SW480 (cell line): ENCODE measurements around the gene PSME4.
"Not testable (repeated sequence)": the region's sequence is repeated elsewhere in the genome, so short reads cannot be mapped to it uniquely, and the experiment has no call there.

Source experiments
- DNase-seq: peaks from one replicate; pipeline ENCODE4 v3.0.0-alpha.2; 2016; ENCODE audit warnings: low spot score

The PSME4 gene

DNA sequence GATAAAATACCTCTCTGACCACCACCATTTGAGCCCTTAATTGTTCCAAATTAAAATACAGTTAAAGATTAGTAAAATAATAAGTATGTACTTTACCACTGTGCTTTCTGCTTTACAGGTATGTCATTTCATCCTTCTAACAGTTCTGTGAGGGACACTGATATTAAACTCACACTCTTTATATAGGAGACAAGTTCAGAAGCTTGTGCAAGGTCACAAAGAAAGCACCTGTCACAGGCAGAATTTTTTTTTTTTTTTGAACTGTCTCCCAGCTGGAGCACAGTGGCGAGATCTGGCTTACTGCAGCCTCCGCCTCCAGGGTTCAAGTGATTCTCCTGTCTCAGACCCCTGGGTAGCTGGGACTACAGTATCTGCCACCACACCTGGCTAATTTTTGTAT lies 89.4 kb downstream of the PSME4 start:
- no peak for DNase-seq

DNA sequence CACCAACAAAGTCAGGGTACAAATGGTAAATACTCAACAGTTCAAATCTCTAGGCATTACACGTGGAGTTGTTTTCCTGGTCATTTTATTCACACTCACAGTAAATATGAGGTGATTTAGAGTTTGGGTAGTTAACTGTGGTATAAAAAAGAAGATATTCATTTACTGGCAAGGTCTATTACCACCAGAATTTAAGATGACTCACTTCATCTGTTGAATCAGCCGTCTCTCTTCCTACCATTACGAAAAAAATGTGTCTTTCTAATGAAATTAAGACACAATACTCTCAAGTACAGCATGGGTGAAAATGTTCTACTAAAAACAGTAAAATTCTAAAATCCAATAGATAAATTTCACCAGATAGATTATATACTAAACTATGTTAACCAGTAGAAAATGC lies 90.0 kb downstream of the PSME4 start:
- DNase-seq: no peak

DNA sequence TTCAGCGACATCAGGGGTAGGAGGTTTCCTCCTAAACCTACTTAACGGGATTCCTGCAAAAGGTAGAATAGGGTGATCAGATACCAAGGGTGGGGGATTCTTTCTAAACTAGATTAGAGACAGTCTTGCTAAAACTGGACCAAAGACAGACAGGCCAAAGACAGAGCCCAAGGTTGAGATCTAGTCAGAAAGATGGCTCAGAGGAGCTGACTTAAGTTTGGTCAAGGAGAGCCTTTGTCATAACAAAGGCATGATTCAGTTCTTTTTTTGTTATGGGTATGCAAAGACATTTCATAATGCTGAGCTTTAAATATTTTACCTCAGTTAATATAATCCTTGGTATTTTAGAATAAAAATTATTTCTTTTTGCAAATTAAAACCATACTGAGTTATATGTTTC lies 93.2 kb downstream of the PSME4 start:
- DNase-seq: no peak

DNA sequence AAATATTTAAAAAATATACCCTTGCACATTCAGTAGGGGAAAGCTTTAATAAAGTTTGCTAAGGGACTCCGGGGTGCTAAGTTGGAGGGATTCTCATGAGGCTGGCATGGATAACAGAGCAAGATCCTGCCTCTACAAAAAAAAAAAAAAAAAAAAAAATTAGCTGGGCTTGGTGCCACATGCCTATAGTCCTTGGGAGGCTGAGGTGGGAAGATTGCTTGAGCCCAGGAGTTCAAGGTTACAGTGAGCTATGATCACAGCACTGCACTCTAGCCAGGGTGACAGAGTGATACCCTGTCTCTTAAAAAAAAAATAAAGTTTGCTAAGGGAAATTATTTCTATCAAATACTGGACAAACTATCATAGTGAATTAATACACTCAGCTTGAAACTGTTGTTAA lies 93.7 kb downstream of the PSME4 start:
- no peak for DNase-seq

DNA sequence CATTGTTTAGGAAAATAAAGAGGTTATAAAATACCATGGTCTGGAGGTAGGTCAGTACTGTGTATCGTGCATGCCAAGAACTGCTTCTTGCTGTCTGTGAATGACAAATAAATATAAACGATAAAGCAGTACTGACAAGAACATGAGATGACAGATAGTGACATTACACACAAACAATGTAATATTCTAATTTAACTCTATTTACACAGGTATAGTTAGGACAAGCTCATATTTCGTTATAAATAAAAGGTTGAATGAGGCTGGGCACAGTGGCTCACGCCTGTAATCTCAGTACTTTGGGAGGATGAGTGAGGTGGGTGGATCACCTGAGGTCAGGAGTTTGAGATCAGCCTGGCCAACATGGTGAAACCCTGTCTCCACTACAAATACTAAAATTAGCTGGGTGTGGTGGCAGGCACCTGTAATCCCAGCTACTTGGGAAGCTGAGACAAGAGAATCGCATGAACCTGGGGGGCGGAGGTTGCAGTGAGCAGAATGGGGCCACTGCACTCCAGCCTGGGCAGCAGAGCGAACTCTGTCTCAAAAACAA lies 96.3 kb downstream of the PSME4 start:
- DNase-seq: no peak

DNA sequence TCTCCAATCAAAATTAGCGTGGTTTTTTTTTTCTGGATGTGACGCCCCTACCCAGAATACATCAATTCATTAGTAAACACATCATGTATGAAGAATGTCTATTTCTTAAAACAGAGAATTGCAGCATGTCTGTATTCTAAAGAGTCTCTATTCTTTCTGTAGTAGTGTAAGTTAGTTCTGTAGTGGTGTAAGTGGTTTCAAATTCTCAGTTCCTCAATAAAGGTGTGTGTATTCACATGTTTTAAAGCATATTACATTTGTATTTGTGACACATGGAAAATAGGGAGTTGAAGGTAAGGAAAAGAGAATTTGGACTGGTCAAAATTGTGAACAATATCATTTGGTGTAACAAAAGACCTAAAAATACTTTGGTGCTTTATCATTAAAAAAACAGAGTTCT lies 103.0 kb downstream of the PSME4 start:
- DNase-seq: no peak

DNA sequence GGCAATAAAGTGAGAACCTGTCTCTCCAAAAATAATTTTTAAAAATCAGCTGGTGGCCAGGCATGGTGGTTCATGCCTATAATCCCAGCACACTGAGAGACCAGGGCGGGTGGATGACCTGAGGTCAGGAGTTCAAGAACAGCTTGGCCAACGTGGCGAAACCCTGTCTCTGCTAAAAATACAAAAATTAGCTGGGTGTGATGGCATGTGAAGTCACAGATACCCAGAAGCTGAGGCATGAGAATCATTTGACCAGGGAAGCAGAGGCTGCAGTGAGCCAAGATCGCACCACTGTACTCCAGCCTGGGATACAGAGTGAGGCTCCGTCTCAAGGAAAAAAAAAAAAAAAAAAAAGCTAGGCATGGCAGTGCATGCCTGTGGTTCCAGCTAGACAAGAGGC lies 103.6 kb downstream of the PSME4 start:
- no peak for DNase-seq

DNA sequence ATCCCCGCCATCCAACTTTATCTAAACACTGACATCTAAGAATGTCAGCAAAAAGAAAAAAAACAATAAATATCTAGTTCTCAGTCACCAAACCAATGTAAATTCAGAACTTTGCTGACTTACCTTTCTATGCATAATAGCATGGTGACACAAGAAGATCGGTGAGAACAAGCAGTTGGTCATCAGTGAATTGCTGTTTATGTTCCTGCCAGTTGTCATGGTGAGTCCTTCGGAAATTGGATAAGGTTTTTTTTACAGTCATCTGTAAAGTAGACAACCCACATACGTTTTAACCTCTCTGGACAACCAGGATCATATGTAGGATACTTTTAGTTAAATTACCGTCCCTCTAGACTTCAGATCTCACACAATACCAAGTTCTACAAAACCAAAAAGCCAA lies 104.8 kb downstream of the PSME4 start:
- no peak for DNase-seq

DNA sequence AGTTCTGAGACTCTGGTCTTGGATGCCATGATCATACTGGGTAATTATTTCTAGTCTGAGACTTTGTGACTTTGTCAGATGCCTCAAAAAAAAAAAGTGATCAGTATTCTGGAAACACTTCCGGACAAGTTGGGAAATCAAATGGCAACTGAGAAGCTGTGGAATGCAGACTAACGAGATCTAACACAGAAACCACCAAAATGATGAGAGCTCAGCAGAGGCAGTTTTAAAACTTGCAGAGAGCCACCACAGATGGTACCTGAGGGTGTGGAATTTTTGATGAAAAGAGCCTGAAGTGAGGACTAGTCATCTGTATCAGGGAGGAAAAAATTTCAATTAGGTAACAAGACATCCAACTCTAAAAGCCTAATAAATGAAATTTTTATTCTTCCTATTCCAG lies 105.5 kb downstream of the PSME4 start:
- no peak for DNase-seq

DNA sequence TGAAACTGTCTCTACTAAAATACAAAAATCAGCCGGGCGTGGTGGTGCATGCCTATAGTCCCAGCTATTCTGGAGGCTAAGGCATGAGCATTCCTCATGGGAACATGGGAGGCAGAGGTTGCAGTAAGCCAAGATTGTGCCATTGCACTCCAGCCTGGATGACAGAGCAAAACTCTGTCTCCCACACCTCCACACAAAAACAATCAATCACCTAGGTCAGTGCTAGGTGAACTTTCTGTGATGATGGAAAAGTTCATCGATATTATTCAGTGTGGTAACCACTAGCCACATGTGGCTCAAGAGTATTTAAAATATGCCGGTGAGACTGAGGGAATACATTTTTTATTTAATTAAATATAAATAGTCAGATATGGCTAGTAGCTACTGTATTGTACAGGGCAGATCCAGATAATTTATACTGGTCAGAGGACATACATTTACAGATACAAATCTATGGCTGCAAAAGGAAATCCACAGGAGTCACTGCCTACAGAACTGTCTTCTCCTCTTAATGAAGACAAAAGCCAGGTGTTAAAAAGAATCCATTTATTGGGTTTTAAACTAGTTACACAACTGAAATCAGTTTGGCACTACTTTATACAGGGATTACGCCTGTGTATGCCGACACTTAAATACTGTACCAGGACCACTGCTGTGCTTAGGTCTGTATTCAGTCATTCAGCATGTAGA lies 107.1 kb downstream of the PSME4 start:
- DNase-seq: no peak

DNA sequence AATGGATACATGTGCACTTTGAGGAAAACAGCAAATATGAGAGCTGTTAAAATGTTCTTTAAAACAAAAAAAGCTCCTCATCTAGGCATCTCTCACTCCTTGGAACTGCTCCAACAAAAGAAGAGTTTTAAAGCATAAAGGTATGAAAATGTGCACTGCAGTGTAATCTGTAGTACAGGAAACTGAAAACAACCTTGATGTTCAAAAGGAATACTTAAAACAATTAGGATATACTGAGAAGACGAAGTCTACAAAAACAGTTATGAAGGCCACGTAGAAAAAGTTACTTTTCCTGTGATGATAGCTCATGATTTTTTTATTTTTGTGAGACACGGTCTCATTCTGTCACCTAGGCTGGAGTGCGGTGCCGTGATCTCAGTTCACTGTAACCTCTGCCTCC lies 109.0 kb downstream of the PSME4 start:
- DNase-seq: no peak

DNA sequence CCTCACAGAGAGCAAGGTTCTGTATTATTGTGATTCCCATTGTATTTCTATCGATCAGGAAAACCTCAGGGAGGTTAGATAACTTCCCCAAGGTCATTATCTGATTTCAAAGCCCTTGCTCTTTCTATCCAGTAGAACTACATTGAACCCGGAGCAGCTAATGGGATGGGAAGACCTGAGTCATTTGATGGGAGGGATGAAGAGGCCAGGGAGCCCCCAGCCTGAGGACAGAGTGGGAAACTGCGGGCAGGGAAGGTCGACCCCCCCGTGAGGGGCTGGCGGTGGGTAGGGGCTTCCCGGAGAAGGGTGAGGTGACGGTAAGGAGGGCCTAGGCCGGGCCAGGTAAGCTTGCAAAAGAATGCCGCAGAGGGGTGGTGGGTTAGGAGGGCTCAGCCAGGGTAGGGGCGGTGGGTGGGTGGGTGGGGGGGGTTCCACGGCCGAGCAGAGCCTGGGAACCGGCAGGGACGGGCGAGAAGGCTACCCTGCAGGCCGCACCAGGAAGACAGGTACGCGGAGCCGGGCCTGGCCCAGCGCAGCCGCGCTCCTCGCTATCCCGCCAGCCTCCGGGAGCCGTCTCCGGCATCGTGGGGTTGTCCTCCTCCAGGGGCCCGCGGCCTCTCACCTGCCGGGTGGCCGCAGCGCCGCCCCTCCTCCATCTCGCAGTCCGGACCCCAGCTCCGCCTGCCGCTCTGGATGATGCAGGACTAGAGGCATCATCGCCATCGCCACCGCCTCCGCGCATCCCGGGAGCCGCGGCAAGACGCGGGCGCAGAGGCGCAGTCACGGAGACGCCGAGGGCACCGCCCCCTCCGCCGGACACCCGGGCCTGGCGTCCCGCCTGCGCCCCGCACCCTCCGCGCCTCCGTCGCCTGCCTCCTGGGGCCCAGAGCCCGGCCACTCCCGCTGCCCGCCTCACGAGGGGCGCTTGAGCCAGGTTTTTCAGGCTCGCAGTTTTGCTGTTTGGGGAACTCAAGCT lies 111.3 kb downstream of the PSME4 start, which contains the start of gene GPR75:
Gene GPR75, minus strand, starts transcription at position 762 of the 976 bp plus-strand sequence. CDS start 5,211 bp downstream, outside the sequence.
- DNase-seq: no peak

DNA sequence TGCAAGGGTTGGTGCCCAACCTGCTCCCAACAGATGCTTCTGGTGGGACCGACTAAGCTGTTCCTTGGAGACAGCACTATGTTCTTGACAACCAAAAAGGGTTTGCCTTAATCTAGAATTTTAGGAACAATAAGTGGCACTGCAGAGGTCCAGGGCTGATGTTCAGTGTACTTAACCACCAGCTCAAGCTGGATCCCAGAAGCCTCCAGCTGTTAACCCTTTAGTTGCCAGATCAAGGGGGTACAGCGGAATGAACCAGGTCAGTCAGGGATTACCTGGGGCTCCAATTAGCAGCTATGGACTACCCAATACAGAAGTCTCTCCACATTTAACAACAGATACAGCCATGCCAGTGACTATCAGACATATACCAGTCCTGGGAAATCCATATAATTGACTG lies 114.5 kb downstream of the PSME4 start:
- no peak for DNase-seq

DNA sequence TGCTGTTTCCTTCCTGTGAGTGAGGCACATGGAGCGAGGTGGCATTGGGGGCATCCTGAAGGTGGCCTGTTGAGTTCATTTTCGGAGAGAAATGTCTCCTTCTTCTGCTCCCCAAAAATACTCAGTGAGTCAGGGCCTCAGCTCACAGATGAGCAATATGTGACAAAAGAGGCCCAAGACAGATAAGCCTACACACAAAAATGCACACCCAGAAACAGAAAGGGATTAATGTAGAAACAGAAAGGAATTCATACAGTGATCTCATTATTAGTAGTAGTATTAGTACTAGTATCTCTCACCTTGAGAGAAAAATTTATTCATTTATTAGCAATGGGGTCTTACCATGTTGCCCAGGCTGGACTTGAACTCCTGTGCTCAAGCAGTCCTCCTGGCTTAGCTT lies 116.1 kb downstream of the PSME4 start:
- no peak for DNase-seq

DNA sequence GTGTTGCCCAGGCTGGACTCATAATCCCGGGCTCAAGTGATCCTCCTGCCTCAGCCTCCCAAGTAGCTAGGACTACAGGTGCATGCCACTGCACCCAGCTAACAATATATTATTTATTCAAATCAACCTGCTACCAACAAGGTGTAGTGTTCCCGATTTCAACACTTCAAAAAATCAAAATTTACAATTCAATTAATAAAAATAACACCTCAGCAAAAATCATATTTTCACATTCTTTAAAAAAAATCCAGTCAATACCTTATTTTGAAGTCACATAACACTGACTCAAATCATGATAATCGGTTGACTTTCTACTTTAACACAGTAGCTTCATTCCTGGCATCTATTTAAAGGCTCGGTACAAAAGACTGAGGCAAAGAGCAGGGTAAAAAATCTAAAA lies 118.3 kb downstream of the PSME4 start:
- no peak for DNase-seq

DNA sequence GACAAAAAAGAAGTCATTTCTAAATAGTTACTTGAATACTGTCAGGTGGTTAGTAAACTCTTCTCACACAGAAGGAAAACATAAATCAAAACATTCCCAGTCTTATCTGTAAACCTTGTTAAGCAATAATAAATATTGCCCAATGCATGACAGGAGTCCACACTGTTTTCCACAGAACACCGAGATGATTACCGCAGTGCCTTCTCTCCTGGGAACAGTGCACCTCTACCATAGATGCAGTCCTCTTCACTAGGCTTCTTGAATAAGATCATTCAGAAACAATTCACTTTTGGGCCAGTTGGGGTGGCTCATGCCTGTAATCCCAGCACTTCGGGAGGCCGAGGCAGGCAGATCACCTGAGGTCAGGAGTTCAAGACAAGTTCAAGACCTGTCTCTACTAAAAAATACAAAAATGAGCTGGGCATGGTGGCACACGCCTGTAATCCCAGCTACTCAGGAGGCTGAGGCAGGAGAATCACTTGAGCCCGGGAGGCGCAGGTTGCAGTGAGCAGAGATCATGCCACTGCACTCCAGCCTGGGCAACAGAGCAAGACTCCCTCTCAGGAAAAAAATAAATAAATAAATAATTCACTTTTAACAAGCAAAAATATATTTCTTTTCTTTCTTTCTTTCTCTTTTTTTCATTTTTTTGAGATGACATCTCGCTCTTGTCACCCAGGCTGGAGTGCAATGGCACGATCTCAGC lies 119.6 kb downstream of the PSME4 start:
- not testable (repeated sequence) for DNase-seq

DNA sequence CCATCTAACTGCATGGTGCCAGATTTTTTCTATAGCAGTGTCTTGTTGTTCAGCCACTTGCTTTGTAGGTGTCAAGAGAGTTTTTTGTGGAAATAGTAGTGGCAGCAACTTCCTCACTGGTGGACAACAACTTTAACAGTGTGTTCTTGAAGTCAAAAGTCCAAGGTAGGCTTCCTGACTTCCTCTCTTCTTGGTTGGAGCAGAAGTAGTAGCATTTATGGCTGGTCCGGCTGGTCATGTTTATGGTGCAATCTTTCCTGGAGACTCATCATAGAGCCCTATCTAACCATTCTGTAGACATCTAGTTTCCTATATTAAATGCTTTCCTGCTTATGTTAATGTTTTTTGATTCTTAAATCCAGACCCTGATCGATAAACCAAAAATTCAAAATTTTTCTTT lies 122.7 kb downstream of the PSME4 start:
- no peak for DNase-seq

DNA sequence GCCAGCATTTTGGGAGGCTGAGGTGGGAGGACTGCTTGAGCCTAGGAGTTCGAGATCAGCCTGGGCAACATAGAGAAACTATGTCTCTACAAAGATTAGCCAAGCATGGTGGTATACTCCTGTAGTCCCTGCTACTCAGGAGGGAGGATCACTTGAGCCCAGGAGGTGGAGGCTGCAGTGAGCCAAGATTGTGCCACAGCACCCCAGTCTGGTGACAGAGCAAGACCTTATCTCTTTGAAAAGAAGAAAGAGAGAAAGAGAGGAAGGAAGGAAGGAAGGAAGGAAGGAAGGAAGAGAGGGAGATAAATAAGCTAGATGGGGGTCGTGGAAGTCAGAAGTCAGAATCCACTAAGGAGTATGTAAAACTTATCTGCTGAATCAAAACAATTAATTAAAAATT lies 127.2 kb downstream of the PSME4 start:
- DNase-seq: no peak

DNA sequence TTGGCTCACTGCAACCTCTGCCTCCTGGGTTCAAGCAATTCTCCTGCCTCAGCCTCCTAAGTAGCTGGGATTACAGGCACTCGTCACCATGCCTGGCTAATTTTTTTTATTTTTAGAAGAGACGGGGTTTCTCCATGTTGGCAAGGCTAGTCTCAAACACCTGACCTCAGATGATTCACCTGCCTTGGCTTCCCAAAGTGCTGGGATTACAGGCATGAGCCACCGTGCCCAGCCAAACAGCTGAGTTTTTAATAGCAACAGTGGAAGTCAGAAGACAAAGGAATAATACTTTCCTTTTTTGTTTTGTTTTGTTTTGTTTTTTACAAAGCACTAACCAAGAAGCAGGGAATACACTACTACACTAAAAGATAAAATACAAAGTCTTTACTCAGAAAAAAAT lies 127.9 kb downstream of the PSME4 start:
- no peak for DNase-seq

DNA sequence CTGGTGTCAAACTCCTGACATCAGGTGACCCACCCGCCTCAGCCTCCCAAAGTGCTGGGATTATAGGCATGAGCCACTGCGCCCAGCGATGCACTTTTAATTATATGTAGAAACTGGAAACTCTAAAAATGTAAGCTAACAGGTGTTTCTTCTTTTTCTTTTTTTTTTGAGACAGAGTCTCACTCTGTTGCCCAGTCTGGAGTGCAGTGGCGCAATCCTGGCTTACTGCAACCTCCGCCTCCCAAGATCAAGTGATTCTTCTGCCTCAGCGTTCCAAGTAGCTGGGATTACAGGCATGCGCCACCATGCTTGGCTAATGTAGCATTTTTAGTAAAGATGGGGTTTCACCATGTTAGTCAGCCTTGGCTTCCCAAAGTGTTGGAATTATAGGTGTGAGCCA lies 129.1 kb downstream of the PSME4 start:
- DNase-seq: not testable (repeated sequence)

DNA sequence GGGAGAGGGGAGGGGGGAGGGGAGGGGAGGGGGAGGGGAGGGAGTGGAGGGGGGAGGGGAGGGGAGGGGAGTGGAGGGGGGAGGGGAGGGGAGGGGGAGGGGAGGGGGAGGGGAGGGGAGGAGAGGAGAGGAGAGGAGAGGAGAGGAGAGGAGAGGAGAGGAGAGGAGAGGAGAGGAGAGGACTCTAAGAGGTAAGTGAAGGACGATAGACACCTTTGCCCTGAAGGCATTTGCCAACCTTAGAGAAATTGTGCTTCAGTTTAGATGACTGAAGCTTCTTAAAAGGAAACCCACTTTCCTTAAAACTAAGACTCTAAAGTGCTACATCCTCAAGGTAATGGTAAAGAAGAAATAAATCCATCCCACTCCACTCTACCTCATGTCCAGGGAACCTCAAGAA lies 130.2 kb downstream of the PSME4 start:
- no peak for DNase-seq

DNA sequence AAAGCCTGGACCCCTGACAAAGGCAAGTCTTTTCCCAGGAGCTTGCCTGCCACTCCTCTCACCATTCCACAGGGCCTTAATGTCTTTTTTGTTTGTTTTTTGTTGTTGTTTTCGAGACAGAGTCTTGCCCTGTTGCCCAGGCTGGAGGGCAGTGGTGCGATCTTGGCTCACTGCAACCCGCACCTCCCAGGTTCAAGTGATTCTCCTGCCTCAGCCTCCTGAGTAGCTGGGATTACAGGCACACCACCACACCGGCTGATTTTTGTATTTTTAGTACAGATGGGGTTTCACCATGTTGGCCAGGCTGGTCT lies 140.9 kb downstream of the PSME4 start:
- not testable (repeated sequence) for DNase-seq
